CD4-positive, CD25-positive, alpha-beta regulatory T cell (primary cell): ENCODE measurements around the gene MCU. TPM values are rescaled to one million over a fixed set of nuclear protein-coding genes. Genes with fewer than 3 reads are reported as not detected.
"Not testable (repeated sequence)": the region's sequence is repeated elsewhere in the genome, so short reads cannot be mapped to it uniquely, and the experiment has no call there.

Source experiments
- ATAC-seq, 2 donors: fragments of 150-1000 bp; cut with Tn5 transposase; one replicate each; pipeline ENCODE4 v1.10.0; 2021; ENCODE audit warnings: low read depth in 2 of 2, moderate number of reproducible peaks in 2 of 2, moderate library complexity in 1 of 2
- DNase-seq, 3 donors: peaks; one replicate each; pipeline versions ENCODE4 v3.0.0 to v3.0.0-alpha.2; 2012 to 2022; ENCODE audit warnings: mixed read lengths in 1 of 3
- H3K27ac ChIP-seq: one replicate; pipeline ENCODE4 v1.7.0; 2013; ENCODE audit warnings: mild to moderate bottlenecking, low read length; ENCODE audit not compliant: insufficient read depth, poor library complexity, severe bottlenecking
- H3K27me3 ChIP-seq: one replicate; pipeline ENCODE4 v1.7.0; 2013; ENCODE audit warnings: low read length; ENCODE audit not compliant: control insufficient read depth, insufficient read depth
- H3K36me3 ChIP-seq: one replicate; pipeline ENCODE4 v1.7.0; 2013; ENCODE audit warnings: mild to moderate bottlenecking, low read length, moderate library complexity; ENCODE audit not compliant: control insufficient read depth, insufficient read depth
- H3K4me1 ChIP-seq: 2 replicates; pipeline ENCODE4 v1.7.0; 2013; ENCODE audit warnings: mild to moderate bottlenecking, low read length; ENCODE audit not compliant: insufficient read depth, control insufficient read depth, poor library complexity, severe bottlenecking
- H3K4me3 ChIP-seq: one replicate; pipeline ENCODE4 v1.7.0; 2013; ENCODE audit warnings: low read depth, mild to moderate bottlenecking, low read length, moderate library complexity
- H3K9me3 ChIP-seq, 2 experiments: 1 replicate in 1 of 2; 2 replicates in 1 of 2; pipeline ENCODE4 v1.7.0; 2013; ENCODE audit warnings: low read length in 2 of 2, mild to moderate bottlenecking in 1 of 2, moderate library complexity in 1 of 2; ENCODE audit not compliant: control insufficient read depth in 2 of 2
- H3K27ac Mint-ChIP-seq, 3 donors: one replicate each; pipeline ENCODE4 v1.8.0; 2020 to 2022; ENCODE audit warnings: mild to moderate bottlenecking in 3 of 3, mixed read lengths in 3 of 3, moderate library complexity in 2 of 3
- H3K27me3 Mint-ChIP-seq: one replicate; pipeline ENCODE4 v1.8.0; 2022; ENCODE audit warnings: mild to moderate bottlenecking, mixed read lengths
- H3K36me3 Mint-ChIP-seq: one replicate; pipeline ENCODE4 v1.8.0; 2020; ENCODE audit warnings: mixed read lengths
- H3K4me1 Mint-ChIP-seq, 4 donors: one replicate each; pipeline ENCODE4 v1.8.0; 2020 to 2022; ENCODE audit warnings: mixed read lengths in 4 of 4, mild to moderate bottlenecking in 1 of 4
- H3K4me3 Mint-ChIP-seq, 4 donors: one replicate each; pipeline ENCODE4 v1.8.0; 2020 to 2022; ENCODE audit warnings: mild to moderate bottlenecking in 4 of 4, mixed read lengths in 4 of 4, moderate library complexity in 3 of 4
- H3K9me3 Mint-ChIP-seq, 7 donors: one replicate each; pipeline ENCODE4 v1.8.0; 2020 to 2022; ENCODE audit warnings: mixed read lengths in 7 of 7, mild to moderate bottlenecking in 3 of 7, moderate library complexity in 2 of 7
- polyA plus RNA-seq, 4 donors: library from polyadenylated mRNA; unstranded; fragments of 300-500 nt; fragmentation: Illumina TruSeq; gene quantifications; one replicate each; pipeline ENCODE4 v1.2.3, GENCODE V29; 2021
- total RNA-seq: library from RNA; stranded (reverse); gene quantifications from one replicate; pipeline ENCODE4 v1.2.3, GENCODE V29; 2022

MCU gene
- total and polyA plus RNA-seq, 5 donors from 2014 or later, result 9.0 to 15.6 (median 11.9) TPM

GRCh38 chr10:72765051-72765745, 73.3 kb downstream of the MCU start:
- Histone ChIP-seq H3K4me1 (no peaks in the 10 kb centered on the region), H3K27ac (no peak overlapping the region), H3K4me3 (no peak overlapping the region), H3K9me3 (peaks cover 17 to 27% of the 10 kb centered on the region in 2 experiments), H3K27me3 (no peaks in the 10 kb centered on the region), H3K36me3 (peaks cover 5% of the 10 kb centered on the region)
- peaks cover 0 to 26% (median 12%) of the 10 kb centered on the region in 7 donors for H3K9me3 Mint-ChIP-seq
- DNase-seq (no peak), ATAC-seq (no peak)
- H3K36me3 Mint-ChIP-seq, result peaks cover 30% of the 10 kb centered on the region
- H3K4me3 Mint-ChIP-seq, result no peak overlapping the region
- H3K27ac Mint-ChIP-seq, result no peak overlapping the region
- H3K4me1 Mint-ChIP-seq, result peaks cover 0 to 6% (median 0%) of the 10 kb centered on the region in 4 donors
- H3K27me3 Mint-ChIP-seq, result no peaks in the 10 kb centered on the region

GRCh38 chr10:72771195-72771594, 79.3 kb downstream of the MCU start:
- peaks cover 17 to 44% (median 20%) of the 10 kb centered on the region in 4 donors for H3K4me1 Mint-ChIP-seq
- H3K9me3 Mint-ChIP-seq, result peaks cover 0 to 61% (median 23%) of the 10 kb centered on the region in 7 donors
- peaks cover 37% of the 10 kb centered on the region for H3K36me3 Mint-ChIP-seq
- not testable (repeated sequence) for H3K4me1 ChIP-seq, H3K36me3 ChIP-seq, H3K27ac ChIP-seq, H3K4me3 Mint-ChIP-seq, H3K27me3 ChIP-seq, DNase-seq, ATAC-seq, H3K27me3 Mint-ChIP-seq, H3K4me3 ChIP-seq, H3K27ac Mint-ChIP-seq
- H3K9me3 ChIP-seq, result peaks cover 38 to 44% of the 10 kb centered on the region in 2 experiments

- peak overlapping the region in 1 of 3 donors; percentile 26 for H3K27ac Mint-ChIP-seq
- peaks cover 1% of the 10 kb centered on the region for H3K36me3 ChIP-seq
- ATAC-seq (no peak), DNase-seq (no peak)
- H3K27ac ChIP-seq, result no peak overlapping the region
- H3K27me3 Mint-ChIP-seq, result no peaks in the 10 kb centered on the region
- H3K27me3 ChIP-seq, result no peaks in the 10 kb centered on the region
- peaks cover 30 to 36% of the 10 kb centered on the region in 2 experiments for H3K9me3 ChIP-seq
- no peaks in the 10 kb centered on the region for H3K4me1 ChIP-seq
- no peak overlapping the region for H3K4me3 ChIP-seq
- H3K4me1 Mint-ChIP-seq, result peaks cover 17 to 44% (median 20%) of the 10 kb centered on the region in 4 donors
- H3K36me3 Mint-ChIP-seq, result peaks cover 33% of the 10 kb centered on the region
- H3K9me3 Mint-ChIP-seq, result peaks cover 0 to 59% (median 19%) of the 10 kb centered on the region in 7 donors
- H3K4me3 Mint-ChIP-seq, result no peak overlapping the region
These were observed 80.1 kb downstream of the MCU start for GRCh38 chr10:72772031-72772430.

- DNase-seq (no peak), ATAC-seq (no peak)
- Histone ChIP-seq H3K4me3 (no peak overlapping the region), H3K4me1 (no peaks in the 10 kb centered on the region), H3K27me3 (no peaks in the 10 kb centered on the region), H3K27ac (no peak overlapping the region), H3K36me3 (no peaks in the 10 kb centered on the region), H3K9me3 (peaks cover under 1% of the 10 kb centered on the region in 2 experiments)
- Mint-ChIP-seq H3K4me3 (no peak overlapping the region), H3K27me3 (no peaks in the 10 kb centered on the region), H3K36me3 (peaks cover 4% of the 10 kb centered on the region), H3K9me3 (peaks cover 0 to 17% (median 0%) of the 10 kb centered on the region in 7 donors), H3K4me1 (peaks cover 0 to 12% (median 9%) of the 10 kb centered on the region in 4 donors), H3K27ac (no peak overlapping the region)
These were observed 87.9 kb downstream of the MCU start for GRCh38 chr10:72779874-72780273.

GRCh38 chr10:72782649-72783330, 90.8 kb downstream of the MCU start:
- ATAC-seq, result no peak
- Mint-ChIP-seq H3K27me3 (no peaks in the 10 kb centered on the region), H3K9me3 (no peaks in the 10 kb centered on the region), H3K27ac (no peak overlapping the region), H3K4me3 (no peak overlapping the region), H3K36me3 (no peaks in the 10 kb centered on the region), H3K4me1 (peaks cover 0 to 8% (median 3%) of the 10 kb centered on the region in 4 donors)
- Histone ChIP-seq H3K4me3 (no peak overlapping the region), H3K4me1 (no peaks in the 10 kb centered on the region), H3K27me3 (no peaks in the 10 kb centered on the region), H3K9me3 (no peaks in the 10 kb centered on the region), H3K36me3 (no peaks in the 10 kb centered on the region), H3K27ac (no peak overlapping the region)
- no peak for DNase-seq

GRCh38 chr10:72783410-72783833, 91.5 kb downstream of the MCU start:
- peaks cover 4% of the 10 kb centered on the region for H3K36me3 ChIP-seq
- no peak overlapping the region for H3K27ac ChIP-seq
- H3K4me3 ChIP-seq, result no peak overlapping the region
- H3K9me3 ChIP-seq, result no peaks in the 10 kb centered on the region
- Mint-ChIP-seq H3K9me3 (no peaks in the 10 kb centered on the region), H3K27me3 (no peaks in the 10 kb centered on the region), H3K4me3 (no peak overlapping the region), H3K36me3 (no peaks in the 10 kb centered on the region), H3K27ac (no peak overlapping the region), H3K4me1 (peaks cover 0 to 11% (median 4%) of the 10 kb centered on the region in 4 donors)
- H3K4me1 ChIP-seq, result no peaks in the 10 kb centered on the region
- no peak for ATAC-seq
- no peak for DNase-seq
- H3K27me3 ChIP-seq, result no peaks in the 10 kb centered on the region

GRCh38 chr10:72784551-72785351, 92.8 kb downstream of the MCU start:
- peaks cover 5% of the 10 kb centered on the region for H3K36me3 Mint-ChIP-seq
- no peaks in the 10 kb centered on the region for H3K27me3 Mint-ChIP-seq
- DNase-seq (no peak), ATAC-seq (no peak)
- no peaks in the 10 kb centered on the region for H3K9me3 Mint-ChIP-seq
- Histone ChIP-seq H3K9me3 (no peaks in the 10 kb centered on the region), H3K4me3 (no peak overlapping the region), H3K4me1 (no peaks in the 10 kb centered on the region), H3K36me3 (peaks cover 4% of the 10 kb centered on the region), H3K27ac (no peak overlapping the region), H3K27me3 (no peaks in the 10 kb centered on the region)
- peaks cover 0 to 19% (median 15%) of the 10 kb centered on the region in 4 donors for H3K4me1 Mint-ChIP-seq
- peak overlapping the region in 1 of 4 donors; percentile 57 for H3K4me3 Mint-ChIP-seq
- H3K27ac Mint-ChIP-seq, result peak overlapping the region in 1 of 3 donors; percentile 56
